Body of pancreas (tissue), 4 donors: ENCODE results near the gene CCDC90B. TPM values are rescaled to one million over a fixed set of nuclear protein-coding genes. Genes with fewer than 3 reads are reported as not detected.

ENCODE experiments used
- ATAC-seq: fragments of 150-250 bp; one replicate; pipeline ENCODE4 v1.9.1; 2016
- DNase-seq, 4 donors: peaks; one replicate each; pipeline ENCODE4 v3.0.0-alpha.2; 2019
- H3K27ac ChIP-seq, 4 donors: fragments of 200-600 bp; sonication (generic); 1 replicate in 3 of 4; 2 replicates in 1 of 4; pipeline versions ENCODE4 v1.5.1 to v1.6.1; 2016 to 2019; ENCODE audit warnings: mild to moderate bottlenecking in 1 of 4, mixed read lengths in 1 of 4, moderate library complexity in 1 of 4
- H3K27me3 ChIP-seq, 2 donors: fragments of 200-600 bp; sonication (generic); one replicate each; pipeline ENCODE4 v1.6.0; 2016; ENCODE audit warnings: mild to moderate bottlenecking in 1 of 2
- H3K36me3 ChIP-seq, 2 donors: fragments of 200-600 bp; sonication (generic); replicated peaks in 1 of 2; 2 replicates each; pipeline ENCODE4 v1.5.1; 2016; ENCODE audit warnings: low read depth in 2 of 2; ENCODE audit not compliant: insufficient read depth in 1 of 2
- H3K4me1 ChIP-seq: fragments of 200-600 bp; sonication (generic); one replicate; pipeline ENCODE4 v1.6.0; 2016
- H3K4me3 ChIP-seq, 2 donors: fragments of 200-600 bp; sonication (generic); 1 replicate in 1 of 2; 2 replicates in 1 of 2; pipeline ENCODE4 v1.5.1; 2016 to 2019
- H3K9me3 ChIP-seq, 3 donors: fragments of 200-600 bp; sonication (generic); 1 replicate in 2 of 3; 2 replicates in 1 of 3; pipeline ENCODE4 v1.5.1; 2016
- POLR2A ChIP-seq, 3 donors: fragments of 450-650 bp; IDR thresholded peaks; one replicate each; pipeline ENCODE4 v1.6.1; 2016; ENCODE audit warnings: antibody characterized with exemption in 3 of 3, mild to moderate bottlenecking in 2 of 3
- WGBS, 2 donors: methylation state at CpG; one replicate each; pipeline ENCODE4 v1.1.5; 2017; 5-methylcytosine and 5-hydroxymethylcytosine counted together
- intact Hi-C: fragments of 100-400 bp; cut with DNase I; formaldehyde crosslinking; loops from one replicate; pipeline ENCODE4 v1.15.1; 2023
- total RNA-seq, 2 donors: library from RNA; depleted of rRNA; stranded (reverse); fragments of >200 nt; gene quantifications; one replicate each; pipeline ENCODE4 v1.1.0, GENCODE V29; 2016
- TF ChIP-seq, protein P1 (sequence below), 7 experiments: fragments of 450-650 bp in 4 of 7; fragments of 200-600 bp in 3 of 7; sonication (generic) in 3 of 7; IDR thresholded peaks; one replicate each; pipeline ENCODE4 v1.5.1; 2016 to 2019; ENCODE audit warnings: antibody characterized with exemption in 7 of 7

Gene CCDC90B, protein sequence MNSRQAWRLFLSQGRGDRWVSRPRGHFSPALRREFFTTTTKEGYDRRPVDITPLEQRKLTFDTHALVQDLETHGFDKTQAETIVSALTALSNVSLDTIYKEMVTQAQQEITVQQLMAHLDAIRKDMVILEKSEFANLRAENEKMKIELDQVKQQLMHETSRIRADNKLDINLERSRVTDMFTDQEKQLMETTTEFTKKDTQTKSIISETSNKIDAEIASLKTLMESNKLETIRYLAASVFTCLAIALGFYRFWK
- 10 to 100 TPM in 1 of 2 donors, 1 to 10 TPM in 1; 7.3 to 43.6 TPM for total RNA-seq

DNA sequence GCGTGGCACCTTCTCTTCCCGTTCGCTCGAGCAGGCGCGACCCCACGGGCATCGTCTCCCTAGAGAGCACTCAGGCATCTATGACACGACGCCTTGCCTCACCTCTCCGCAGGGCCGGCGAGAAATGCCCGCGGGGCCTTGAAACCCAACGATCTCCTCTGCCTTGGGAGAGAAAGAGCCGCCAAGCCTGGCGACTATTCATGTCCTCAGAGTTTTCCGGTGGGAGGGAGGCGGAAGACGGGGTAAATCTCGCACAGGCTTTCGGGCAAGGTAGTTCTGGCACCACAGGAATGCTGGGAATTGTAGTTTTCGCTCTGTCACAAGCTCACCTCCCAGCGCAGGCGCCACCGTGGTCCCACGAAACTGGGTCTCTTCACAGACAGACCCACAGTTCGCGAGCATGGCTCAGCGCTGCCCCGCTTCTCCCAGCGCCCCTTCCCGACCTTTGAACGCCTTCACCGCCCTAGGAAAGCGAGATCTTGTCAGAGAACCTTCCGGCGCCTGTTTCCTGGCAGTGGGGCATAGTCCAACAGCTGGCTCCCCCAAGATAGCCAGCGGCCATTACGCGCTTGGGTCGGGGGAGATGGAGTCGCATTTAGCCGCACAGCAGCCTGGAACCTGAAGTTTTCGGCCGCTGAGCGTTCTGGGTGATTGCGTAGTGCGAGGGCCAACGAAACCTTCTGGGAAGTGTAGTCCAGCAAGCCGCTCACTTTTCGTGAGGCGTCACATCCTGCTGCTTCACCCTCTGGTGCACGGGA lies at the start of gene CCDC90B:
TSS of gene CCDC90B (minus strand) at position 597 of the 758 bp plus-strand sequence. CDS start at position 202, 395 bp downstream.
- Histone ChIP-seq H3K27ac (peak within 1 kb of the TSS; percentile 97 to 100 (median 98)), H3K27me3 (no peaks in the 10 kb centered on the region), H3K9me3 (no peaks in the 10 kb centered on the region), H3K4me1 (peaks cover 32% of the 10 kb centered on the region), H3K4me3 (peak within 1 kb of the TSS; percentile 67 to 87), H3K36me3 (no peaks in the 10 kb centered on the region)
- WGBS, 2 donors: 0 to 1% methylated on average over 31 to 54 of the region's 55 CpGs
- peak; percentile 96 to 98 (median 97) for DNase-seq
- peak; percentile 95 for ATAC-seq
- TF ChIP-seq, protein P1, sequence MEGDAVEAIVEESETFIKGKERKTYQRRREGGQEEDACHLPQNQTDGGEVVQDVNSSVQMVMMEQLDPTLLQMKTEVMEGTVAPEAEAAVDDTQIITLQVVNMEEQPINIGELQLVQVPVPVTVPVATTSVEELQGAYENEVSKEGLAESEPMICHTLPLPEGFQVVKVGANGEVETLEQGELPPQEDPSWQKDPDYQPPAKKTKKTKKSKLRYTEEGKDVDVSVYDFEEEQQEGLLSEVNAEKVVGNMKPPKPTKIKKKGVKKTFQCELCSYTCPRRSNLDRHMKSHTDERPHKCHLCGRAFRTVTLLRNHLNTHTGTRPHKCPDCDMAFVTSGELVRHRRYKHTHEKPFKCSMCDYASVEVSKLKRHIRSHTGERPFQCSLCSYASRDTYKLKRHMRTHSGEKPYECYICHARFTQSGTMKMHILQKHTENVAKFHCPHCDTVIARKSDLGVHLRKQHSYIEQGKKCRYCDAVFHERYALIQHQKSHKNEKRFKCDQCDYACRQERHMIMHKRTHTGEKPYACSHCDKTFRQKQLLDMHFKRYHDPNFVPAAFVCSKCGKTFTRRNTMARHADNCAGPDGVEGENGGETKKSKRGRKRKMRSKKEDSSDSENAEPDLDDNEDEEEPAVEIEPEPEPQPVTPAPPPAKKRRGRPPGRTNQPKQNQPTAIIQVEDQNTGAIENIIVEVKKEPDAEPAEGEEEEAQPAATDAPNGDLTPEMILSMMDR (IDR thresholded peaks at IDR 0.05): peak in 5 of 7 experiments; percentile 7 to 50 (median 24)
- peak; percentile 93 to 99 (median 98) for TF ChIP-seq POLR2A (IDR thresholded peaks at IDR 0.05)
- intact Hi-C loops: no loop called here

DNA sequence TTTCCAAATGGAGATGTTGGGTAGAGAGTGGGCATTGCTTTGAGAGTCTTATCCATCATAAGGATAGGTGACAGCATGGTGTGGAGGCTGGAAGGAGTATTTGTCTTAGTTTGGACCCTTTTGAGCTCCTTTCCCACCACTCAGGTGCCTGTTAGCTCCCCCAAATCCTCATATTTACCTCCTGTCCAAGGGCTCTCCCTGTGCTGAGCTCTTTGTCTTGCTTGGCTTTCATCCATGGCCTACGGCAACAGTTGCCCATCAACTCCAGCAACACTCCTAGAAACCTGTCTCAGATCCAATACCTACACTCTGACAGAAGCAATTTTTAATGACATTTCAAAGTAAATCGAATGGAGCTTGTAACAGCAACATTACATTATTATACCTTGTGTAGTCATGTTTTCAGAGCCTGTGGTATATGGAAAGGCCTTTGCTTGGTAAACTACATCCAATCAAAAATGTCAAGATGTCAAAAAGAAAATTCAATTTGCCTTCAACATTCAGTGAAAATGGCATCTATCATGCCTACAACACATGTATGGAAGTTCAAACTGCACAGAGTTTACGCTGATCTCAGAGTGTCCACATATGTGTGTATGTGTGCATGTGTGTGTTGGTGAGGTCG lies 49.4 kb upstream of the CCDC90B start:
- no peak for ATAC-seq

DNA sequence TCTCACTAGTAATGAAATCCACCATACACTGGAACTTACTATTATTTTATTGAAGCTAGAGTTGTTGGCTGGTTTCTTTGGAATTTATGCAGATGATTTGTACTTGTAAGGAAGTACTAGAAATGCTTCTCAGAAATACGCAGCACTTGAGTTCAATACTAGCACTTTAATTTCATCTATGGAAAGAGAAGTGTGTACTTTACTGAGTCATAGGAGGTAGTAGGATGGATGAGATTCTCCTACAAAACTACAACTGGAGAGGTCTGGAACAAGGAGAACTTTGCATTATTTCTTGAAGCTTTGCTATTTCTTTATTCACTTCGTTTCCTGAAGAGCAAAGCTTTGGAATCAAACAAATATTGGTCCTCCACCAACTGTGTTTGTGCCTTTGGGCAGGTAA lies 44.1 kb upstream of the CCDC90B start:
- Histone ChIP-seq H3K27me3 (no peaks in the 10 kb centered on the region), H3K9me3 (no peaks in the 10 kb centered on the region), H3K4me3 (no peak overlapping the region), H3K4me1 (no peaks in the 10 kb centered on the region), H3K36me3 (no peaks in the 10 kb centered on the region), H3K27ac (no peak overlapping the region)
- DNase-seq (no peak), ATAC-seq (no peak)
- WGBS, 2 donors: 77 to 78% methylated on average over 2 of the region's 2 CpGs
- TF ChIP-seq POLR2A (IDR thresholded peaks at IDR 0.05): no peak
- TF ChIP-seq, protein P1 (IDR thresholded peaks at IDR 0.05): no peak
- intact Hi-C loops: no loop called here

More for the DNA sequence above, 49.4 kb upstream of the CCDC90B start:
- no peak for DNase-seq
- Histone ChIP-seq H3K4me3 (no peak overlapping the region), H3K4me1 (peaks cover 10% of the 10 kb centered on the region), H3K36me3 (no peaks in the 10 kb centered on the region), H3K27ac (no peak overlapping the region), H3K9me3 (no peaks in the 10 kb centered on the region), H3K27me3 (no peaks in the 10 kb centered on the region)
- intact Hi-C loops: no loop called here
- TF ChIP-seq POLR2A (IDR thresholded peaks at IDR 0.05): no peak
- TF ChIP-seq, protein P1 (IDR thresholded peaks at IDR 0.05): no peak
- 79 to 82% methylated on average over 4 of the region's 4 CpGs for WGBS, 2 donors

DNA sequence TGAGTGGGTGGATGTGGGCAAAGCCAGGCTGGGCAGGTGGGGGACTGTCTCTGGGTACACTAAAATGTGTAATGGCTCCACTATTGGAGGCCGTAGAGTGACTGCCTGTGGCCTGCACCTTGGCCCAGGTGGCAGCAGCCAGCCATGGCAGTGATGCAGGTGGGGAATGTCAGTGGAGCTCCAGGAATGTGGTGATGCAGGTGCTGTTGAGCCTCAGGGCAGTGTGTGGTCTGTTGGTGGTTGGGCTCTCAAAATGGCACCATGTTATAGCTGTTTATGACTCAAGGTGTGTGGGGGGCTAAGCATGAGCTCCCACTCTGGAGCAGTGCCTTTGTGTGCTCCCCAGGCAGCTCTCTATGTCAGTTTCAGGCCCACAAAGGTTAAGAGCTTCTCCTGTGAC lies 40.2 kb upstream of the CCDC90B start:
- 92% methylated on average over 1 of the region's 1 CpG; no CpG with 5 or more reads in 1 of the 2 donors for WGBS, 2 donors
- intact Hi-C loops: no loop called here
- H3K27ac ChIP-seq: no peak overlapping the region
- ATAC-seq: no peak
- no peaks in the 10 kb centered on the region for H3K36me3 ChIP-seq
- DNase-seq: no peak
- no peaks in the 10 kb centered on the region for H3K4me1 ChIP-seq
- H3K4me3 ChIP-seq: no peak overlapping the region
- no peaks in the 10 kb centered on the region for H3K27me3 ChIP-seq
- H3K9me3 ChIP-seq: no peaks in the 10 kb centered on the region
- TF ChIP-seq, protein P1 (IDR thresholded peaks at IDR 0.05): no peak
- no peak for TF ChIP-seq POLR2A (IDR thresholded peaks at IDR 0.05)
